Esophagus muscularis mucosa (tissue), 4 donors: Measurements from ENCODE around the gene TEX261. TPM values are rescaled to one million over a fixed set of nuclear protein-coding genes. Genes with fewer than 3 reads are reported as not detected.

ENCODE experiments used
- DNase-seq: peaks from one replicate; pipeline ENCODE4 v3.0.0-alpha.2; 2017; ENCODE audit errors: extremely low spot score
- H3K27ac ChIP-seq, 4 donors: fragments of 200-600 bp; sonication (generic); replicated peaks in 1 of 4; 1 replicate in 3 of 4; 2 replicates in 1 of 4; pipeline ENCODE4 v1.5.1; 2016 to 2019; ENCODE audit warnings: mild to moderate bottlenecking in 1 of 4
- H3K27me3 ChIP-seq, 4 donors: fragments of 200-600 bp; sonication (generic); one replicate each; pipeline versions ENCODE4 v1.5.1 to v1.6.0; 2016 to 2019
- H3K36me3 ChIP-seq, 4 donors: fragments of 200-600 bp; sonication (generic); one replicate each; pipeline ENCODE4 v1.5.1; 2016 to 2019
- H3K4me1 ChIP-seq, 4 donors: fragments of 200-600 bp; sonication (generic); one replicate each; pipeline ENCODE4 v1.5.1; 2016 to 2019
- H3K4me3 ChIP-seq, 4 donors: fragments of 200-600 bp; sonication (generic); 1 replicate in 2 of 4; 2 replicates in 2 of 4; pipeline ENCODE4 v1.5.1; 2016 to 2019; ENCODE audit warnings: mild to moderate bottlenecking in 4 of 4, moderate library complexity in 1 of 4
- H3K9me3 ChIP-seq, 4 donors: fragments of 200-600 bp; sonication (generic); 1 replicate in 3 of 4; 2 replicates in 1 of 4; pipeline ENCODE4 v1.5.1; 2016 to 2019
- CTCF ChIP-seq, 3 experiments: fragments of 200-600 bp in 2 of 3; fragments of 450-650 bp in 1 of 3; sonication (generic) in 2 of 3; IDR thresholded peaks; one replicate each; pipeline ENCODE4 v1.5.1; 2017 to 2019; ENCODE audit warnings: antibody characterized with exemption in 3 of 3, mild to moderate bottlenecking in 2 of 3, moderate library complexity in 1 of 3
- EP300 ChIP-seq: sonication (generic); formaldehyde crosslinking; IDR thresholded peaks from one replicate; pipeline ENCODE4 v1.6.1; 2017; ENCODE audit warnings: antibody characterized with exemption
- POLR2A ChIP-seq: fragments of 450-650 bp; IDR thresholded peaks from one replicate; pipeline ENCODE4 v1.6.1; 2017; ENCODE audit warnings: antibody characterized with exemption, moderate library complexity, mild to moderate bottlenecking, low read depth
- POLR2AphosphoS5 ChIP-seq, 2 donors: sonication (generic); formaldehyde crosslinking; IDR thresholded peaks; one replicate each; pipeline ENCODE4 v1.6.1; 2017; ENCODE audit warnings: antibody characterized with exemption in 2 of 2
- WGBS: methylation state at CpG from one replicate; pipeline ENCODE4 v1.1.5; 2018; 5-methylcytosine and 5-hydroxymethylcytosine counted together
- intact Hi-C: fragments of 100-400 bp; cut with DNase I; formaldehyde crosslinking; loops from one replicate; pipeline ENCODE4 v1.15.1; 2023
- total RNA-seq, 4 donors: library from RNA; depleted of rRNA; stranded (reverse); fragments of >200 nt; gene quantifications; one replicate each; pipeline versions ENCODE4 v1.1.0 to v1.2.1, GENCODE V29; 2016

Gene TEX261
- total RNA-seq, 4 donors from 2014 or later: 21.6 to 37.7 (median 33.3) TPM

GRCh38 chr2:70987386-70987785, 7.3 kb downstream of the TEX261 start:
- Histone ChIP-seq H3K36me3 (peaks cover 24 to 82% (median 75%) of the 10 kb centered on the region in 4 donors), H3K4me3 (no peak overlapping the region), H3K4me1 (peaks cover 8 to 44% (median 20%) of the 10 kb centered on the region in 4 donors), H3K27ac (peak overlapping the region in 1 of 4 donors; percentile 13), H3K27me3 (no peaks in the 10 kb centered on the region), H3K9me3 (no peaks in the 10 kb centered on the region)
- peak; percentile 62 for DNase-seq
- TF ChIP-seq EP300: no peak
- TF ChIP-seq POLR2A: no peak
- TF ChIP-seq POLR2AphosphoS5 (IDR thresholded peaks at IDR 0.05): no peak
- no peak for TF ChIP-seq CTCF (IDR thresholded peaks at IDR 0.05)
- intact Hi-C loops: no loop called here
- WGBS: 73% methylated on average over 1 of the region's 1 CpG

- peak; percentile 66 for DNase-seq
- peaks cover 24 to 83% (median 71%) of the 10 kb centered on the region in 4 donors for H3K36me3 ChIP-seq
- intact Hi-C loops: no loop called here
- H3K4me1 ChIP-seq: peaks cover 8 to 36% (median 12%) of the 10 kb centered on the region in 4 donors
- H3K27me3 ChIP-seq: no peaks in the 10 kb centered on the region
- 77% methylated on average over 4 of the region's 4 CpGs for WGBS
- peak overlapping the region in 1 of 4 donors; percentile 13 for H3K27ac ChIP-seq
- H3K9me3 ChIP-seq: no peaks in the 10 kb centered on the region
- no peak overlapping the region for H3K4me3 ChIP-seq
- TF ChIP-seq POLR2AphosphoS5 (IDR thresholded peaks at IDR 0.05) (no peak), CTCF (IDR thresholded peaks at IDR 0.05) (no peak), POLR2A (no peak)
These were observed 8.0 kb downstream of the TEX261 start for GRCh38 chr2:70986499-70987189.

GRCh38 chr2:70985956-70986355, 8.7 kb downstream of the TEX261 start:
- intact Hi-C loops: no loop called here
- no peak overlapping the region for H3K27ac ChIP-seq
- DNase-seq: peak; percentile 66
- no peaks in the 10 kb centered on the region for H3K27me3 ChIP-seq
- no peaks in the 10 kb centered on the region for H3K9me3 ChIP-seq
- TF ChIP-seq EP300: no peak
- TF ChIP-seq CTCF (IDR thresholded peaks at IDR 0.05): no peak
- no peak for TF ChIP-seq POLR2AphosphoS5 (IDR thresholded peaks at IDR 0.05)
- TF ChIP-seq POLR2A: no peak
- peaks cover 8 to 30% (median 11%) of the 10 kb centered on the region in 4 donors for H3K4me1 ChIP-seq
- H3K36me3 ChIP-seq: peaks cover 24 to 76% (median 64%) of the 10 kb centered on the region in 4 donors
- WGBS: 71% methylated on average over 1 of the region's 1 CpG
- H3K4me3 ChIP-seq: no peak overlapping the region

GRCh38 chr2:70985283-70985688, 9.4 kb downstream of the TEX261 start:
- WGBS: 68% methylated on average over 5 of the region's 5 CpGs
- DNase-seq: no peak
- no peak overlapping the region for H3K4me3 ChIP-seq
- no peaks in the 10 kb centered on the region for H3K27me3 ChIP-seq
- no peaks in the 10 kb centered on the region for H3K9me3 ChIP-seq
- peaks cover 24 to 69% (median 58%) of the 10 kb centered on the region in 4 donors for H3K36me3 ChIP-seq
- TF ChIP-seq POLR2AphosphoS5 (IDR thresholded peaks at IDR 0.05): no peak
- TF ChIP-seq EP300: no peak
- TF ChIP-seq POLR2A: no peak
- TF ChIP-seq CTCF (IDR thresholded peaks at IDR 0.05): no peak
- no peak overlapping the region for H3K27ac ChIP-seq
- H3K4me1 ChIP-seq: peaks cover 8 to 23% (median 11%) of the 10 kb centered on the region in 4 donors
- intact Hi-C loops: no loop called here
